Astrocyte of the cerebellum (primary cell): ENCODE measurements around the gene EEFSEC.

Experiments
- DNase-seq: peaks from one replicate; pipeline ENCODE4 v3.0.0-alpha.2; 2011; ENCODE audit warnings: low read depth
- H3K4me3 ChIP-seq: 2 replicates; pipeline ENCODE4 v1.5.1; 2011; ENCODE audit warnings: mild to moderate bottlenecking, low read depth, low read length, moderate library complexity
- in situ Hi-C: cut with HindIII; loops from 2 replicates; pipeline ENCODE4 v1.10.0; 2017; ENCODE audit warnings: low sequenced_read_pairs
- TF ChIP-seq, protein P1 (sequence below): IDR thresholded peaks from 2 replicates; pipeline ENCODE4 v1.5.1; 2012; ENCODE audit warnings: low read length, low read depth, moderate library complexity, mild to moderate bottlenecking; ENCODE audit errors: missing control alignments

The EEFSEC gene

DNA sequence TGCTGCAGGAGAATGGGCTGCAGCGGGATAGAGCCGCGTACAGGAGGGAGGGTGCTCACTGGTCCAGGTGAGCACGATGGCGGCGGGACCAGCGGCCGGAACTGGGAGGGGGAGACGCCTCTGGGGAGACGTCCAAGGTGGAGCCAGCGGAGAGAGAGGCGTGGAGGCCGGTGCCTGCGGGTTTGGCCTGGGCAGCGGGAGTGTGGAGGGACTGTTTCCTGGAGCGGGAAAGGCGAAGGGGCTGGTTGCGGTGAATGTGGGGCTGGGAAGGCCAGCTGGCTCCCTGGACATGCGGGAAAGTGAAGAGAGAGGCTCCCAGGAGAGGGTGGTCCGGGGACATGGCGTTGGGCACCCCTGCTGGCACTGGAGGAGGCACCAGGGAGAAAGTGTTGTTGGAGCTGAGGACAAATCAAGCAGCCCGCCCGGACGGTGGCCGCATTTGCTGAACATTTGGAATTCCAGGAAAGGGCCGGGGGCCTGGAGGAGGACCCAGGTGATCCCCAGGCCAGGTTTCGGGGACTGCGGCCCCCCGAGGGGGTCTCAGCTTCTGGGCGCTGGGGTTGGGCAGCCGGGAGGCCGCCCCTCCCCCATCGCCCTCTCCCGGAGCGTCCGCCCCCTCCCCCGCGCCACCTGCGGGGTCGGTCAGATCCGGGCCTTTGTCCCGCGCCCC lies 279.2 kb downstream of the EEFSEC start:
- peak overlapping the region; percentile 20 for H3K4me3 ChIP-seq
- DNase-seq: no peak
- in situ Hi-C loops: no loop called here
- TF ChIP-seq, protein P1, sequence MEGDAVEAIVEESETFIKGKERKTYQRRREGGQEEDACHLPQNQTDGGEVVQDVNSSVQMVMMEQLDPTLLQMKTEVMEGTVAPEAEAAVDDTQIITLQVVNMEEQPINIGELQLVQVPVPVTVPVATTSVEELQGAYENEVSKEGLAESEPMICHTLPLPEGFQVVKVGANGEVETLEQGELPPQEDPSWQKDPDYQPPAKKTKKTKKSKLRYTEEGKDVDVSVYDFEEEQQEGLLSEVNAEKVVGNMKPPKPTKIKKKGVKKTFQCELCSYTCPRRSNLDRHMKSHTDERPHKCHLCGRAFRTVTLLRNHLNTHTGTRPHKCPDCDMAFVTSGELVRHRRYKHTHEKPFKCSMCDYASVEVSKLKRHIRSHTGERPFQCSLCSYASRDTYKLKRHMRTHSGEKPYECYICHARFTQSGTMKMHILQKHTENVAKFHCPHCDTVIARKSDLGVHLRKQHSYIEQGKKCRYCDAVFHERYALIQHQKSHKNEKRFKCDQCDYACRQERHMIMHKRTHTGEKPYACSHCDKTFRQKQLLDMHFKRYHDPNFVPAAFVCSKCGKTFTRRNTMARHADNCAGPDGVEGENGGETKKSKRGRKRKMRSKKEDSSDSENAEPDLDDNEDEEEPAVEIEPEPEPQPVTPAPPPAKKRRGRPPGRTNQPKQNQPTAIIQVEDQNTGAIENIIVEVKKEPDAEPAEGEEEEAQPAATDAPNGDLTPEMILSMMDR: no peak

DNA sequence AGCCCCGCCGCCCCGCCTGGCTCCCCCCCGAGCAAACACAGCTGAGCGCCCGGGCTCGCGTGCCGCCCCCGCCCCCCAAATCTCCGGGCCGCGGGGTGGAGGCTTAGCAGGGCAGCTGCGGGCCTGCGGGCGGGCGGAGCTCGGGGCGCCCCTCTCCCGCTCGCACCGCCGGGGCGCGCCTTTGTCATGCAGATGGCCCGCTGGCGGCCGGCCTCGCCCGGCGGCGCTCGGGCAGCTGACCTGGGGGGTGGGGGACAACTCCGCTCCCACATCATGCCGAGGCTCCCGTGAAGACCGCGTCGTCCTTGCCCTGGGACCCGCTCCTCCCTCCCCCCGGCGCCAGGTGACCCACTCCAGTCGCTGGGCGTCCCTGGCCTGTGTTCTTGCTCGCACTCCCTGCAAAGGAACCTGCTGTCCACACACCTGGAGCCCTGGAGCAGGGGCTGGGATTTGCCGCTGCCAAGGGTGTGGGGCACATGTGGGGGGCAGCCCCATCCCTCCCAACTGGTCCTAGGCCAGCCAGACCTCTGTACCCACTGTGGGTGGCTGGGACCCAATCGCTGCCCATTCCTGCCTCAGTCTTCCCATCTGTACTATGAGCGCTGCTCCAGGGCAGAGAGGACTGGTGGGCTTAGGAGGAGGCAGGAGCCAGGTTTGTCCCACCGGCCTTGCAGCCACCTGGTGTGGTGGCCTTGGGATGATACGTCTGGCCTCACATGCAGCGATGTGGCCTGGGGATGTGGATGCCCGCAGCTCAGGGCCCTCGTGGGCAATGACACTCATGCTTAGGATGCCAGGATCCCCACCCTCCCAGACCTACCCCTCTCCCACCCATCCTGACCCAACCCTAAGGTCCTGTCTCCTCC lies 279.9 kb downstream of the EEFSEC start:
- peak overlapping the region; percentile 20 for H3K4me3 ChIP-seq
- no peak for DNase-seq
- TF ChIP-seq, protein P1: no peak
- in situ Hi-C loops: no loop called here

DNA sequence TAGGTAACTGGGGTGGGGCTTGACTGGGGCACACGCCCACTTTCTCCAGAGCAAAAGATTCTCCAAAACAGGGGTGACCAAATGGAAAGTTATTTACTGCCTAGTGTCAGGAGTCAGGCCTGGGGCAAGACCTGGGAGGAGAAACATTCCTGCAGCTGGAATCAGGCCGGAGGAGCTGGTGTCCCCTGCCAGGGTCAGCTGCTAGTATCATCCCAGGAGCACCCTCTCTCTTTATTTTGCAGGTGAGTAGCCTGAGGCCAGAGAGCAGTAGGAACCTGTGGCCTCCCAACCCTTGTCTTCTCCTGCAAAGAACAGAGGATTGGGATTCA lies 280.5 kb downstream of the EEFSEC start:
- TF ChIP-seq, protein P1: no peak
- H3K4me3 ChIP-seq: no peak overlapping the region
- DNase-seq: no peak
- in situ Hi-C loops: no loop called here

DNA sequence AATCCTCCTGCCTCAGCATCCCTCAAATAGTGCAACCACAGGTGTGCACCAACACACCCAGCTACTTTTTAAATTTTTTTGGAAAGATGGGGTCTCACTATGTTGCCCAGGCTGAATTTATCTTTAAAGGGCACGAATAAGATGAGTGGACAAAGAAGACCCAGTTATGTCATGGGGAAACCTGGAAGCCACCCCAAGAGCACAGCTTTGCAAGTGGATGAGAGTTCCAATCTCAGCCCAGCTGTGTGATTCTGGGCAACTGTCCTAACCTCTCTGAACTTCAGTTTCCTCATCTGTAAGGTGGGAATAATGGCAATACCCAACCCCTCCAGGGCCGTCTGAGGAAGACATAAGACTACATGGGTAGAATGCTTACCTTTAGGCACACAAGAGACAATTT lies 281.2 kb downstream of the EEFSEC start:
- DNase-seq: no peak
- in situ Hi-C loops: no loop called here
- no peak overlapping the region for H3K4me3 ChIP-seq
- TF ChIP-seq, protein P1: no peak

DNA sequence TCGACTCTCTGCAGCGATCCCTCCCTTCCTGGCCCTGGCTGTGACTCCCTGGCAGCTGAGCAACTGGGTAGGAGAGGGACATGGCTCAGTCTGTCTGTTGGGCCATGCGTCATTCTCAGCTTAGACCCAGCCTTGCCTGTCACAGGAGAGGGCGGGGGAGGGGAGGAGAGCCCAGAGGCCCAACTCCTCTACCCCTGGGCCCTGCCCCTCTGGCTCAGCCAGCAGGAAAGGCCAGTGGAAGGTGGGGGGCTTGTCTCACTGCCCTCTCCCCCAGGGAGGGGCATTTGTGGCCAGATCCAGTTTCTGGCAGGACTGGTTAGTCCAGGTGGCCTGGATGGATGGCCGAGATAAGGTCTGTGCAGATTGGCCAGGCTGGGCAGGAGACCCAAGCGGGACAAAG lies 281.8 kb downstream of the EEFSEC start:
- no peak overlapping the region for H3K4me3 ChIP-seq
- in situ Hi-C loops: no loop called here
- no peak for DNase-seq
- TF ChIP-seq, protein P1: no peak

DNA sequence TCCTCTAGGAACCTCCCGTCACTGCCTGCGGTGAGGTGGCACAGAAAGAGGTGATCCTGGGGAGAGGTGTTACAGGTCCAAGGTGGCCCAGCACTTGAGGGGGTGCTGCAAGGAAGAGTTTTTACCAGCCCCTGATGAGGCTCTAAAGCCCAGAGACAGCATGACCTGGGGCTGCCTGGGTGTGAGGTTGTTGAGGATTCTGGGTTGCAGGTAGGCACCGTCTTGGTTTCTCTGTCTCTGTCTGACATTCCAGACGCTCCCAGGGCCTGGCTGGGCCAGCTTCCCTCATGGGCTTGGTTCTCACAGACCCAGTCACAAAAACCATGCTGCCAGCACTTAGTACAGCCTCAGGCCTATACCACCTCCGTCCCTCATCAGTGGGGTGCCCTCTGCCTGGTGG lies 282.3 kb downstream of the EEFSEC start:
- TF ChIP-seq, protein P1: no peak
- H3K4me3 ChIP-seq: no peak overlapping the region
- no peak for DNase-seq
- in situ Hi-C loops: no loop called here
